ENCODE measurements around the gene CDC42EP1.

Gene CDC42EP1

DNA sequence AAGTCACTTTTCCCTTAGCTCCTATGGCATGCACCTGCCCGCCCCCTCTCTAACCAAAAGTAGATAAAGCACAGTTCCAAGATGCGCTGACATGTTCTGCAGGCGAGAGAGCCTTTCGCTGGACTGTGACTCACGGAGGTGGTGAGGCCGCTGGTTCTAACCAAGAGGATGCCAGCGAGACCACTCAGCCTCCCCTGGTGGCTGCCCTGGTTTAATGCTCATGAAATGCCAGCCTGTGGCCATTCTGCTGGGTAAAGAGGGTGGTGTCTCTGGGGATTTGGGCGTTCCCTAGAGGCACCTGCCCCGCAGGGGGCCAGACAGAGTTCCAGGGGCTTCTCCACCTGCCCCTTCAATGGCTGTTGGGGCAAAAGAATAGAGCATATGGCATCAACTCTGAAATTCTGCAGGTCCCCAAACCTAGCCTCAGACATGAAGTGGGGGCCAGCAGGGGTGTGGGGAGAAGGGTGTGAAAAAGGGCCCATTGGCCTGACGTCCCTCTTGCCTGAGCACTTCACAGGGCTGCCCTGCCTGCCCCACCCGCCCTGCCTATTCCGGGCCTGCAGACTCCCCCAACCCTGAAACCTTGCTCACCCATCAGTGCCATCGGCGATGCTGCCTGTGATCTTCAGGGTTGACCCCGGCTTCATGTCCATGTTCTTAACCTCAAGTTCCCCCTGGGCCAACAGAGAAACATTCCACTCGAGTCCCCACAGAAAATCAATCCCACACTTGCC is 11.1 kb downstream of the CDC42EP1 start:
- Histone ChIP-seq H3K79me2 (ENCODE audit: low read length) (no peaks in the 10 kb centered on the region), H3K27me3 (replicated peaks; ENCODE audit: insufficient read depth, low read length) (peaks cover 27% of the 10 kb centered on the region), H3F3A (ENCODE audit: insufficient read depth, low read length) (no peaks in the 10 kb centered on the region), H3K9me3 (replicated peaks; ENCODE audit: insufficient read depth, low read length) (no peaks in the 10 kb centered on the region), H3K4me2 (ENCODE audit: low read depth, low read length) (no peak overlapping the region), H3K36me3 (replicated peaks; ENCODE audit: insufficient read depth, low read length) (no peaks in the 10 kb centered on the region), H2AFZ (ENCODE audit: low read length) (no peak overlapping the region), H3K9ac (ENCODE audit: low read length) (no peak overlapping the region), H3K4me3 (ENCODE audit: low read length) (no peak overlapping the region), H3K4me1 (ENCODE audit: low read length) (peaks cover 8% of the 10 kb centered on the region), H3K9me2 (replicated peaks; ENCODE audit: insufficient read depth, low read length) (no peaks in the 10 kb centered on the region), H3K27ac (ENCODE audit: low read length) (no peak overlapping the region), H4K20me1 (ENCODE audit: insufficient read depth, low read length) (no peaks in the 10 kb centered on the region)
- no peak for TF ChIP-seq EZH2 (optimal IDR thresholded peaks at IDR 0.05; ENCODE audit: low read depth, low read length)
- TF ChIP-seq, protein P1, sequence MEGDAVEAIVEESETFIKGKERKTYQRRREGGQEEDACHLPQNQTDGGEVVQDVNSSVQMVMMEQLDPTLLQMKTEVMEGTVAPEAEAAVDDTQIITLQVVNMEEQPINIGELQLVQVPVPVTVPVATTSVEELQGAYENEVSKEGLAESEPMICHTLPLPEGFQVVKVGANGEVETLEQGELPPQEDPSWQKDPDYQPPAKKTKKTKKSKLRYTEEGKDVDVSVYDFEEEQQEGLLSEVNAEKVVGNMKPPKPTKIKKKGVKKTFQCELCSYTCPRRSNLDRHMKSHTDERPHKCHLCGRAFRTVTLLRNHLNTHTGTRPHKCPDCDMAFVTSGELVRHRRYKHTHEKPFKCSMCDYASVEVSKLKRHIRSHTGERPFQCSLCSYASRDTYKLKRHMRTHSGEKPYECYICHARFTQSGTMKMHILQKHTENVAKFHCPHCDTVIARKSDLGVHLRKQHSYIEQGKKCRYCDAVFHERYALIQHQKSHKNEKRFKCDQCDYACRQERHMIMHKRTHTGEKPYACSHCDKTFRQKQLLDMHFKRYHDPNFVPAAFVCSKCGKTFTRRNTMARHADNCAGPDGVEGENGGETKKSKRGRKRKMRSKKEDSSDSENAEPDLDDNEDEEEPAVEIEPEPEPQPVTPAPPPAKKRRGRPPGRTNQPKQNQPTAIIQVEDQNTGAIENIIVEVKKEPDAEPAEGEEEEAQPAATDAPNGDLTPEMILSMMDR (IDR thresholded peaks at IDR 0.05; ENCODE audit: low read length), result no peak
- no peak for TF ChIP-seq EZH2phosphoT487 (IDR thresholded peaks at IDR 0.05; ENCODE audit: low read length)
- no peak for DNase-seq

DNA sequence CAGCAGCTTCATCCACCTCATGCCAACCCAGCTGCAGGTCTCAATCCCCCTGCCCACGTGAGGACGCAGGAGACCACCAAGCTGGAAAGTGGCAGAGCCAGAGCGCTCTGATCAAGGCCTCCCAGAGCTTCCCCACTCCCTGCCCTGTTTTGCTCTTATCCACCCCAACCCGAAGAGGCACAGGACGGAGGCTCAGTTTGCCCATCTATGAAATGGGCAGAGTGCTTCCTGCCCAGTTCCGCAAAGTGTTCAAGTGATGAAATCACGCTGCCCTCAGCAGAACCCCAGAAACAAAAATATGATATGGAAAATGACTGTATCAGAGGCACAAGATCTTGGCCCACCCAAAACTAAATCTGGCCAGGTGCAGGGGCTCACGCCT is 11.7 kb downstream of the CDC42EP1 start:
- no peak overlapping the region for H3K4me2 ChIP-seq (ENCODE audit: low read depth, low read length)
- no peaks in the 10 kb centered on the region for H3K9me2 ChIP-seq (replicated peaks; ENCODE audit: insufficient read depth, low read length)
- DNase-seq, result no peak
- peaks cover 2% of the 10 kb centered on the region for H3K4me1 ChIP-seq (ENCODE audit: low read length)
- no peaks in the 10 kb centered on the region for H3F3A ChIP-seq (ENCODE audit: insufficient read depth, low read length)
- H3K27me3 ChIP-seq (replicated peaks; ENCODE audit: insufficient read depth, low read length), result peaks cover 31% of the 10 kb centered on the region
- no peaks in the 10 kb centered on the region for H3K36me3 ChIP-seq (replicated peaks; ENCODE audit: insufficient read depth, low read length)
- no peak overlapping the region for H2AFZ ChIP-seq (ENCODE audit: low read length)
- H3K9me3 ChIP-seq (replicated peaks; ENCODE audit: insufficient read depth, low read length), result no peaks in the 10 kb centered on the region
- no peak overlapping the region for H3K27ac ChIP-seq (ENCODE audit: low read length)
- H4K20me1 ChIP-seq (ENCODE audit: insufficient read depth, low read length), result no peaks in the 10 kb centered on the region
- no peak for TF ChIP-seq EZH2 (optimal IDR thresholded peaks at IDR 0.05; ENCODE audit: low read depth, low read length)
- TF ChIP-seq EZH2phosphoT487 (IDR thresholded peaks at IDR 0.05; ENCODE audit: low read length), result no peak
- TF ChIP-seq, protein P1 (IDR thresholded peaks at IDR 0.05; ENCODE audit: low read length), result no peak
- no peak overlapping the region for H3K4me3 ChIP-seq (ENCODE audit: low read length)
- H3K9ac ChIP-seq (ENCODE audit: low read length), result no peak overlapping the region
- no peaks in the 10 kb centered on the region for H3K79me2 ChIP-seq (ENCODE audit: low read length)

DNA sequence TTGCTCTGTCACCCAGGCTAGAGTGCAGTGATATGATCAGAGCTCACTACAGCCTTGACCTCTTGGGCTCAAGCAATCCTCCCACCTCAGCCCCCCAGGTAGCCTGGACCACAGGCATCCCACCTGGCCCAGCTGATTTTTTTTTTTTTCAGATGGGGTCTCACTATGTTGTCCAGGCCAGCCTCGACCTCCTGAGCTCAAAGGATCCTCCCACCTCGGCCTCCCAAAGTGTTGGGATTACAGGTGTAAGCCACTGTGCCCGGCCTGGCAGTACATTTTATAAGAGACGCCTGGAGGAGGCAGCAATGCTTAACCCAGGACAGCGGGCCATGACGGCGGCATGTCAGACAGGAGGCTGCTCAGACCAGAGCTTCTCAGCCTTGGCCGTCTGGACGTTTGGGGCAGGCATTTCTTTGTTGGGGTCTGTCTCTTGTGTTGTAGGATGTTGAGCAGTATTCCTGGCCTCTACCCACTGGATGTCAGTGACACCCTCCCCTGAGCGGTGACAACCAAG is 15.3 kb downstream of the CDC42EP1 start:
- Histone ChIP-seq H3K9me3 (replicated peaks; ENCODE audit: insufficient read depth, low read length) (no peaks in the 10 kb centered on the region), H3K36me3 (replicated peaks; ENCODE audit: insufficient read depth, low read length) (no peaks in the 10 kb centered on the region), H4K20me1 (ENCODE audit: insufficient read depth, low read length) (no peaks in the 10 kb centered on the region), H3K4me3 (ENCODE audit: low read length) (no peak overlapping the region), H3K9me2 (replicated peaks; ENCODE audit: insufficient read depth, low read length) (no peaks in the 10 kb centered on the region), H3K9ac (ENCODE audit: low read length) (no peak overlapping the region), H3K79me2 (ENCODE audit: low read length) (no peaks in the 10 kb centered on the region), H2AFZ (ENCODE audit: low read length) (no peak overlapping the region), H3K4me1 (ENCODE audit: low read length) (no peaks in the 10 kb centered on the region), H3K27ac (ENCODE audit: low read length) (no peak overlapping the region), H3K4me2 (ENCODE audit: low read depth, low read length) (no peak overlapping the region), H3K27me3 (replicated peaks; ENCODE audit: insufficient read depth, low read length) (peaks cover 31% of the 10 kb centered on the region), H3F3A (ENCODE audit: insufficient read depth, low read length) (no peaks in the 10 kb centered on the region)
- TF ChIP-seq EZH2phosphoT487 (IDR thresholded peaks at IDR 0.05; ENCODE audit: low read length), result no peak
- TF ChIP-seq EZH2 (optimal IDR thresholded peaks at IDR 0.05; ENCODE audit: low read depth, low read length), result no peak
- TF ChIP-seq, protein P1 (IDR thresholded peaks at IDR 0.05; ENCODE audit: low read length), result no peak
- no peak for DNase-seq
